ENCODE measurements around the gene TRIM69.
"Not testable (repeated sequence)": the region's sequence is repeated elsewhere in the genome, so short reads cannot be mapped to it uniquely, and the experiment has no call there.

The TRIM69 gene

DNA sequence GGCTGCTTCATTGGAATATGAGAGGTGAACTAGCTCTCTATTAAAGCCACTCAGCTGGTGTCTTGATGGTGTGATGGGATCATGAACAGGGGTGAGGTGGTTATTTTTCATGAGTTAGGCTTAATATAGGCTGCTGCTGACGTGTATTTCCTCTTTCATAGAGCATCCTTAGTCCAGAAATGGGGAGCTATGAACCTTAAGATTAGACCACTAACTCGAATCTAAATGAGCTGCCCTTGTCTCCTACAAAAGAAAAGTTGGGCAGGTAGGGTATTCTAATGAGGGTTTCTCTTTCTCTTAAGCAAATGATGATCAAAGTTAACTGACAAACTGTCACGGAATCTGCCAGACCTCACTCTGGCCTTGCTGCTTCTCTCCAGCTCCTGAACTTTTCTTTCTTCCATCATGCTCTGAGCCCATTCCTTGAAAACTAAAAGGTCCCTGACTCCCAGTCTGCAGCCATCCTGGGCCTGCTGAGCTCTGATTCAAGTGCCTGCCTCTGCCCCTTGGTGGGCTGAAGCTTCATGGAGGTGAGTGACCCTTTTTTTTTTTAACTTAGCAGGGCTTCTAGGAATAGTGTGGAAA, at the start of gene TRIM69:
TSS of gene TRIM69 (plus strand) at position 348 of the 585 bp plus-strand sequence. CDS start at position 525, 177 bp downstream.
- no peak for DNase-seq

DNA sequence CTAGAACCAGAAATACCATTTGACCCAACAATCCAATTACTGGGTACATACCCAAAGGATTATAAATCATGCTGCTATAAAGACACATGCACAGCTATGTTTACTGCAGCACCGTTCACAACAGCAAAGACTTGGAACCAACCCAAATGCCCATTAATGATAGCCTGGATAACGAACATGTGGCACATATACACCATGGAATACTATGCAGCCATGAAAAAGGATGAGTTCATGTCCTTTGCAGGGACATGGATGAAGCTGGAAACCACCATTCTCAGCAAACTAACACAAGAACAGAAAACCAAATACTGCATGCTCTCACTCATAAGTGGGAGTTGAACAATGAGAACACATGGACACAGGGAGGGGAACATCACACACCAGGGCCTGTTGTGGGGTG, 47.0 kb upstream of the TRIM69 start:
- not testable (repeated sequence) for DNase-seq

GRCh38 chr15:44690245-44690644, 46.1 kb upstream of the TRIM69 start:
- not testable (repeated sequence) for DNase-seq

DNA sequence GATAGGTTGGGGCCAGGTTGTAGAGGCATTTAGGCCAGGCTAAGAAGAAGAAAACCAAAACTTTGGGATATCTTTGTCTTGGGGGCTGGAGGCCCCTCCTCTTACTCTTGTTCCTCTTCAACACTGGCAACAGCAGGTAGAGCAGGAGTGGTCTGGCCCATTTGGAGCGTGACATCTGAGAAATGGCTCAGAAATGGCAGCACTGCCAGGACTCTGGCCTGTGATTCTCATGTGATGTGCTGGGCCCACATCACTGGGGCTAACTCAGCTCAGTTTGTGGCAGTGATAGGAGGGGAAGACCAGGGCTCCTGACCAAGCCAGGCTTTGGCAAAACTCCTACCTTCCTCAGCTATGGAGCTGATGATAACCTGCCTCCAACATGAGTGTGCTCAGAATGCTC, 43.7 kb upstream of the TRIM69 start:
- DNase-seq, result no peak

- no peak for DNase-seq
These were observed 41.9 kb upstream of the TRIM69 start for GRCh38 chr15:44694416-44694815.

DNA sequence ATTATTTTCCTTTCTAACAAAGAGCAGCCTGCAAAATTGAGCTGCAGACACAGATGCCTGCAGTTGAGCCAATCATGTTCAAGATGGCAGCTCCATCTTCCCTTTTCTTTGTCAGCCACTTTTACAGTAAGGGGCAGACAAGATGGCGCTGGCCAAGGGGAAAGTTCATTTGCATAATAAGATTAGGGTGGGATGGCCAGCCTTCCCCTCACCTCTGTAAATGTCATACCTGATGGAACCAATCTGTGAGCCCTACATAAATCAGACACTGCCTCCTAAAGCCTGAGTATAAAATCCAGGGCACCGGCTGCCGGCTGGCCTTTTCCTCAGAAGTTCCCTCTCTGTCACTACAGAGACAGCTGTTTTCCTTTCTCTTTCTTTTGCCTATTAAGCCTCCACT, 41.0 kb upstream of the TRIM69 start:
- DNase-seq, result no peak

GRCh38 chr15:44697014-44697413, 39.3 kb upstream of the TRIM69 start:
- no peak for DNase-seq

DNA sequence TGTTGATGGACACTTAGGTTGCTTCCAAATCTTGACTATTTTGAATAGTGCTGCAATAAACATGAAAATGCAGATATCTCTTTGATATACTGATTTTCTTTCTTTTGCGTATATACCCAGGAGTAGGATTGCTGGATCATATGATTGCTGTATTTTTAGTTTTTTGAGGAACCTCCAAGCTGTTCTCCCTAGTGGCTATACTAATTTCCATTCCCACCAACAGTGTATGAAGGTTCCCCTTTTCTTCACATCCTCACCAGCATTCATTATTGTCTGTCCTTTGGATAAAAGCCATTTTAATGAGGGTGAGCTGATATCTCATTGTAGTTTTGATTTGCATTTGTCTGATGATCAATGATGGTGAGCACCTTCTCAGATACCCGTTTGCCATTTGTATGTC, 37.7 kb upstream of the TRIM69 start:
- no peak for DNase-seq

DNA sequence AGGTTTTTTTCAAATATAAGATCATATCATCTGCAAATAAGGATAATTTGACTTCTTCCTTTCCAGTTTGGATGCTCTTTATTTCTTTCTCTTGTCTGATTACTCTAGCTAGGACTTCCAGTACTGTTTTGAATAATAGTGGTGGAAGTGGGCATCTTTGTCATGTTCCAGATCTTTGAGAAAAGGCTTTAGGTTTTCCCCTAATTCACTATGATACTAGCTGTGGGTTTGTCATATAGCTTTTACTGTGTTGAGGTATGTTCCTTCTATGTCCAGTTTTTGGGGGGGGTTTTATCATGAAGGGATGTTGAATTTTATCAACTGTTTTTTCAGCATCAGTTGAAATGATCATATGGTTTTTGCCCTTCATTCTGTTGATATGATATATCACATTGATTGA, 35.7 kb upstream of the TRIM69 start:
- not testable (repeated sequence) for DNase-seq

- DNase-seq, result no peak
These were observed 30.3 kb upstream of the TRIM69 start for GRCh38 chr15:44705986-44706385.

DNA sequence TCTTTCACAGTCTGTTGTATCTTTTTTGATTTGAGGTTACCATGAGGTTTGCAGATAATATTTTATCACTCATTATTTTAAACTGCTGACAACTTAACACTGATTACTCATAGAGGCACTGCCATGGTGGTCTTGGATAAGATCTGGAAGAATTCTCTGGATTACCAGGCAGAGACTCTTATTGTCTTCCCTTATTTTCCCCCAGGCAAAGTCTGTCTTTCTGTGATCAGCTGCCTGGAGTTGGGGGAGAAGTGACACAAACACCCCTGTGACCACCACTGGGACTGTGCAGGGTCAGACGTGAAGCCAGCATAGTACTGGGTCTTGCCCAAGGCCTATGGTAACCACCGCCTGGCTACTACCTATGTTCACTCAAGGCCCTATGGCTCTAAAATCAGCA, 29.9 kb upstream of the TRIM69 start:
- DNase-seq, result no peak

GRCh38 chr15:44706946-44707636, 29.2 kb upstream of the TRIM69 start:
- no peak for DNase-seq

DNA sequence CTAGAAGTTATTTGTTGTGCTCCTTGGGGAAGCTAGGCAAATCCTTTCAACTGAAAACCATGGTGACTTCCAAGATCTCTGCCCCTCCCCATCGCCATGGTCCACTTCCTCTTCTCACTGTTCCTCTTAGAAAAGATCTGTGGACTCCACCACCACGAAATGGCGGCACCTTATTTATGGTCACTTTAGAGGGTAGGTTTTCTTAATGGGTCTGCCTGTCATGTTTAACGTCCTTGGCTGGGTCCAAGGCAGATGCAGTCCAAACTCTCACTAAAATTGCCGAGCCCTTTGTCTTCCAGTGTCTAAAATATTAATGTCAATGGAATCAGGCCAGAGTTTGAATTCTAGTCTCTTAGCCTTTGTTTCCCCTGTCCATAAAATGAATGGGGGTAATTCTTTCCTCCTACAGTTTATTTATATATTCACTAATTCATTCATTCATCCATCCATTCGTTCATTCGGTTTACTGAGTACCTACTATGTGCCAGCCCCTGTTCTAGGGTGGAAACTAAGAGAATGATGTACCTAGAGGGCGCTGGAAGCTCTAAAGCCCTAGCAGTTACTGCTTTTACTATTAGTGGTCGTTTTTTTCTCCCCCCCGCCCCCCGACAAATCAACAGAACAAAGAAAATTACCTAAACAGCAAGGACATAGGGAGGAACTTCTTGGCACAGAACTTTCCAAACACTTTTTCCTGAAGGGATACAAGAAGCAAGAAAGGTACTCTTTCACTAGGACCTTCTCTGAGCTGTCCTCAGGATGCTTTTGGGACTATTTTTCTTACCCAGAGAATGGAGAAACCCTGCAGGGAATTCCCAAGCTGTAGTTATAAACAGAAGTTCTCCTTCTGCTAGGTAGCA, 25.9 kb upstream of the TRIM69 start:
- DNase-seq, result no peak

GRCh38 chr15:44711096-44711742, 25.1 kb upstream of the TRIM69 start, which contains the start of the genes B2M and PATL2:
TSS of gene B2M (plus strand) at chr15:44711517. CDS start at chr15:44711547, 30 bp downstream.
TSS of gene PATL2 (minus strand) at chr15:44711323. CDS start at chr15:44676490, 34,833 bp downstream.
- peak; percentile 96 for DNase-seq

GRCh38 chr15:44711743-44712345, 24.5 kb upstream of the TRIM69 start:
- DNase-seq, result peak; percentile 75

DNA sequence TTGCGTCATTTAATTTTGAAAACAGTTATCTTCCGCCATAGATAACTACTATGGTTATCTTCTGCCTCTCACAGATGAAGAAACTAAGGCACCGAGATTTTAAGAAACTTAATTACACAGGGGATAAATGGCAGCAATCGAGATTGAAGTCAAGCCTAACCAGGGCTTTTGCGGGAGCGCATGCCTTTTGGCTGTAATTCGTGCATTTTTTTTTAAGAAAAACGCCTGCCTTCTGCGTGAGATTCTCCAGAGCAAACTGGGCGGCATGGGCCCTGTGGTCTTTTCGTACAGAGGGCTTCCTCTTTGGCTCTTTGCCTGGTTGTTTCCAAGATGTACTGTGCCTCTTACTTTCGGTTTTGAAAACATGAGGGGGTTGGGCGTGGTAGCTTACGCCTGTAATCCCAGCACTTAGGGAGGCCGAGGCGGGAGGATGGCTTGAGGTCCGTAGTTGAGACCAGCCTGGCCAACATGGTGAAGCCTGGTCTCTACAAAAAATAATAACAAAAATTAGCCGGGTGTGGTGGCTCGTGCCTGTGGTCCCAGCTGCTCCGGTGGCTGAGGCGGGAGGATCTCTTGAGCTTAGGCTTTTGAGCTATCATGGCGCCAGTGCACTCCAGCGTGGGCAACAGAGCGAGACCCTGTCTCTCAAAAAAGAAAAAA, 23.9 kb upstream of the TRIM69 start:
- DNase-seq, result peak; percentile 59

DNA sequence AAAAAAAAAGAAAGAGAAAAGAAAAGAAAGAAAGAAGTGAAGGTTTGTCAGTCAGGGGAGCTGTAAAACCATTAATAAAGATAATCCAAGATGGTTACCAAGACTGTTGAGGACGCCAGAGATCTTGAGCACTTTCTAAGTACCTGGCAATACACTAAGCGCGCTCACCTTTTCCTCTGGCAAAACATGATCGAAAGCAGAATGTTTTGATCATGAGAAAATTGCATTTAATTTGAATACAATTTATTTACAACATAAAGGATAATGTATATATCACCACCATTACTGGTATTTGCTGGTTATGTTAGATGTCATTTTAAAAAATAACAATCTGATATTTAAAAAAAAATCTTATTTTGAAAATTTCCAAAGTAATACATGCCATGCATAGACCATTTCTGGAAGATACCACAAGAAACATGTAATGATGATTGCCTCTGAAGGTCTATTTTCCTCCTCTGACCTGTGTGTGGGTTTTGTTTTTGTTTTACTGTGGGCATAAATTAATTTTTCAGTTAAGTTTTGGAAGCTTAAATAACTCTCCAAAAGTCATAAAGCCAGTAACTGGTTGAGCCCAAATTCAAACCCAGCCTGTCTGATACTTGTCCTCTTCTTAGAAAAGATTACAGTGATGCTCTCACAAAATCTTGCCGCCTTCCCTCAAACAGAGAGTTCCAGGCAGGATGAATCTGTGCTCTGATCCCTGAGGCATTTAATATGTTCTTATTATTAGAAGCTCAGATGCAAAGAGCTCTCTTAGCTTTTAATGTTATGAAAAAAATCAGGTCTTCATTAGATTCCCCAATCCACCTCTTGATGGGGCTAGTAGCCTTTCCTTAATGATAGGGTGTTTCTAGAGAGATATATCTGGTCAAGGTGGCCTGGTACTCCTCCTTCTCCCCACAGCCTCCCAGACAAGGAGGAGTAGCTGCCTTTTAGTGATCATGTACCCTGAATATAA, 23.0 kb upstream of the TRIM69 start:
- DNase-seq, result no peak

DNA sequence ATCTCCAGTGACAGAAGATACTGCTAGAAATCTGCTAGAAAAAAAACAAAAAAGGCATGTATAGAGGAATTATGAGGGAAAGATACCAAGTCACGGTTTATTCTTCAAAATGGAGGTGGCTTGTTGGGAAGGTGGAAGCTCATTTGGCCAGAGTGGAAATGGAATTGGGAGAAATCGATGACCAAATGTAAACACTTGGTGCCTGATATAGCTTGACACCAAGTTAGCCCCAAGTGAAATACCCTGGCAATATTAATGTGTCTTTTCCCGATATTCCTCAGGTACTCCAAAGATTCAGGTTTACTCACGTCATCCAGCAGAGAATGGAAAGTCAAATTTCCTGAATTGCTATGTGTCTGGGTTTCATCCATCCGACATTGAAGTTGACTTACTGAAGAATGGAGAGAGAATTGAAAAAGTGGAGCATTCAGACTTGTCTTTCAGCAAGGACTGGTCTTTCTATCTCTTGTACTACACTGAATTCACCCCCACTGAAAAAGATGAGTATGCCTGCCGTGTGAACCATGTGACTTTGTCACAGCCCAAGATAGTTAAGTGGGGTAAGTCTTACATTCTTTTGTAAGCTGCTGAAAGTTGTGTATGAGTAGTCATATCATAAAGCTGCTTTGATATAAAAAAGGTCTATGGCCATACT, 21.1 kb upstream of the TRIM69 start:
- DNase-seq, result no peak

DNA sequence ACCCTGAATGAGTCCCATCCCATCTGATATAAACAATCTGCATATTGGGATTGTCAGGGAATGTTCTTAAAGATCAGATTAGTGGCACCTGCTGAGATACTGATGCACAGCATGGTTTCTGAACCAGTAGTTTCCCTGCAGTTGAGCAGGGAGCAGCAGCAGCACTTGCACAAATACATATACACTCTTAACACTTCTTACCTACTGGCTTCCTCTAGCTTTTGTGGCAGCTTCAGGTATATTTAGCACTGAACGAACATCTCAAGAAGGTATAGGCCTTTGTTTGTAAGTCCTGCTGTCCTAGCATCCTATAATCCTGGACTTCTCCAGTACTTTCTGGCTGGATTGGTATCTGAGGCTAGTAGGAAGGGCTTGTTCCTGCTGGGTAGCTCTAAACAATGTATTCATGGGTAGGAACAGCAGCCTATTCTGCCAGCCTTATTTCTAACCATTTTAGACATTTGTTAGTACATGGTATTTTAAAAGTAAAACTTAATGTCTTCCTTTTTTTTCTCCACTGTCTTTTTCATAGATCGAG, 20.5 kb upstream of the TRIM69 start:
- DNase-seq, result no peak

DNA sequence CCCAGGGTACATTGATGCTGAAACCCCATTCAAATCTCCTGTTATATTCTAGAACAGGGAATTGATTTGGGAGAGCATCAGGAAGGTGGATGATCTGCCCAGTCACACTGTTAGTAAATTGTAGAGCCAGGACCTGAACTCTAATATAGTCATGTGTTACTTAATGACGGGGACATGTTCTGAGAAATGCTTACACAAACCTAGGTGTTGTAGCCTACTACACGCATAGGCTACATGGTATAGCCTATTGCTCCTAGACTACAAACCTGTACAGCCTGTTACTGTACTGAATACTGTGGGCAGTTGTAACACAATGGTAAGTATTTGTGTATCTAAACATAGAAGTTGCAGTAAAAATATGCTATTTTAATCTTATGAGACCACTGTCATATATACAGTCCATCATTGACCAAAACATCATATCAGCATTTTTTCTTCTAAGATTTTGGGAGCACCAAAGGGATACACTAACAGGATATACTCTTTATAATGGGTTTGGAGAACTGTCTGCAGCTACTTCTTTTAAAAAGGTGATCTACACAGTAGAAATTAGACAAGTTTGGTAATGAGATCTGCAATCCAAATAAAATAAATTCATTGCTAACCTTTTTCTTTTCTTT, 19.2 kb upstream of the TRIM69 start:
- no peak for DNase-seq
